Neural progenitor cell (in vitro differentiated cells): ENCODE data around the gene ANO4.

ENCODE experiments used
- CTCF ChIP-seq: fragments of 200-600 bp; sonication (generic); IDR thresholded peaks from 2 replicates; pipeline ENCODE4 v1.5.1; 2017; ENCODE audit warnings: antibody characterized with exemption, mild to moderate bottlenecking
- EZH2 ChIP-seq: fragments of 200-600 bp; sonication (generic); IDR thresholded peaks from 2 replicates; pipeline ENCODE4 v1.6.1; 2017; ENCODE audit warnings: antibody characterized with exemption, mild to moderate bottlenecking, moderate library complexity
- EZH2phosphoT487 ChIP-seq: fragments of 200-600 bp; sonication (generic); IDR thresholded peaks from 2 replicates; pipeline ENCODE4 v1.6.1; 2017; ENCODE audit warnings: antibody characterized with exemption

GRCh38 chr12:100967189-100967588 lies 172.6 kb downstream of the ANO4 start:
- TF ChIP-seq CTCF (no peak), EZH2 (no peak), EZH2phosphoT487 (no peak)
